DND-41 (cell line): ENCODE results near the gene CEP170B.

Experiments used
- ATAC-seq: fragments of 200-7000 bp; cut with Tn5 transposase; 3 replicates; pipeline ENCODE4 v1.9.1; 2021; ENCODE audit warnings: low read depth; ENCODE audit not compliant: insufficient read depth
- DNase-seq: peaks from one replicate; pipeline ENCODE4 v3.0.0-alpha.2; 2020
- H2AFZ ChIP-seq: 2 replicates; pipeline ENCODE4 v1.6.0; 2012; ENCODE audit warnings: low read depth, low read length
- H3K27ac ChIP-seq: 2 replicates; pipeline ENCODE4 v1.5.1; 2012; ENCODE audit warnings: low read length, inconsistent platforms
- H3K27me3 ChIP-seq: fragments of 200-600 bp; sonication (generic); 2 replicates; pipeline ENCODE4 v1.6.0; 2012; ENCODE audit warnings: low read length, mild to moderate bottlenecking, inconsistent platforms; ENCODE audit not compliant: insufficient read depth, poor library complexity
- H3K36me3 ChIP-seq: 2 replicates; pipeline ENCODE4 v1.5.1; 2012; ENCODE audit warnings: low read length, inconsistent platforms; ENCODE audit not compliant: insufficient read depth
- H3K4me1 ChIP-seq: 2 replicates; pipeline ENCODE4 v1.5.1; 2012; ENCODE audit warnings: mild to moderate bottlenecking, low read length; ENCODE audit not compliant: insufficient read depth
- H3K4me2 ChIP-seq: 2 replicates; pipeline ENCODE4 v1.6.0; 2012; ENCODE audit warnings: mild to moderate bottlenecking, moderate library complexity, low read length, inconsistent platforms; ENCODE audit not compliant: insufficient read depth
- H3K4me3 ChIP-seq, 2 experiments: fragments of 200-600 bp in 1 of 2; shearing (Covaris generic) in 1 of 2; 2 replicates each; pipeline ENCODE4 v1.5.1; 2012 to 2016; ENCODE audit warnings: inconsistent platforms in 2 of 2, low read length in 2 of 2, mild to moderate bottlenecking in 2 of 2, low read depth in 1 of 2, moderate library complexity in 1 of 2
- H3K79me2 ChIP-seq: 2 replicates; pipeline ENCODE4 v1.6.0; 2012; ENCODE audit warnings: low read length, inconsistent platforms; ENCODE audit not compliant: insufficient read depth
- H3K9ac ChIP-seq: 2 replicates; pipeline ENCODE4 v1.6.0; 2012; ENCODE audit warnings: low read depth, mild to moderate bottlenecking, inconsistent platforms, low read length, moderate library complexity
- H3K9me3 ChIP-seq: 2 replicates; pipeline ENCODE4 v1.5.1; 2012; ENCODE audit warnings: low read length, moderate library complexity, mild to moderate bottlenecking, inconsistent platforms; ENCODE audit not compliant: insufficient read depth, severe bottlenecking
- H4K20me1 ChIP-seq: 2 replicates; pipeline ENCODE4 v1.6.0; 2012; ENCODE audit warnings: low read length; ENCODE audit not compliant: insufficient read depth
- CTCF ChIP-seq: IDR thresholded peaks from 2 replicates; pipeline ENCODE4 v1.5.1; 2012; ENCODE audit warnings: borderline replicate concordance, low read length, moderate library complexity, mild to moderate bottlenecking; ENCODE audit not compliant: poor library complexity, severe bottlenecking; ENCODE audit errors: extremely low read depth
- EZH2 ChIP-seq: IDR thresholded peaks from 3 replicates; pipeline ENCODE4 v1.6.1; 2012; ENCODE audit warnings: borderline replicate concordance, low read depth, mild to moderate bottlenecking, moderate library complexity, low read length, inconsistent platforms; ENCODE audit not compliant: severe bottlenecking

Gene CEP170B

GRCh38 chr14:104858811-104859426 is 6.1 kb upstream of the CEP170B start:
- TF ChIP-seq EZH2 (no peak), CTCF (no peak)
- Histone ChIP-seq H2AFZ (no peak overlapping the region), H4K20me1 (no peaks in the 10 kb centered on the region), H3K9me3 (no peaks in the 10 kb centered on the region), H3K4me2 (no peak overlapping the region), H3K79me2 (no peaks in the 10 kb centered on the region), H3K4me3 (no peak overlapping the region), H3K4me1 (no peaks in the 10 kb centered on the region), H3K27me3 (no peaks in the 10 kb centered on the region), H3K27ac (no peak overlapping the region), H3K9ac (no peak overlapping the region), H3K36me3 (no peaks in the 10 kb centered on the region)
- no peak for DNase-seq
- no peak for ATAC-seq

GRCh38 chr14:104859900-104860299 is 5.2 kb upstream of the CEP170B start:
- ATAC-seq = no peak
- H4K20me1 ChIP-seq = no peaks in the 10 kb centered on the region
- no peak overlapping the region for H2AFZ ChIP-seq
- no peaks in the 10 kb centered on the region for H3K79me2 ChIP-seq
- no peak for DNase-seq
- H3K4me1 ChIP-seq = no peaks in the 10 kb centered on the region
- no peaks in the 10 kb centered on the region for H3K27me3 ChIP-seq
- no peaks in the 10 kb centered on the region for H3K9me3 ChIP-seq
- no peak overlapping the region for H3K4me2 ChIP-seq
- H3K27ac ChIP-seq = no peak overlapping the region
- TF ChIP-seq CTCF (no peak), EZH2 (no peak)
- no peak overlapping the region for H3K9ac ChIP-seq
- H3K36me3 ChIP-seq = no peaks in the 10 kb centered on the region
- no peak overlapping the region for H3K4me3 ChIP-seq

- H3K9ac ChIP-seq = no peak overlapping the region
- DNase-seq (no peak), ATAC-seq (no peak)
- H3K27me3 ChIP-seq = no peaks in the 10 kb centered on the region
- no peak overlapping the region for H2AFZ ChIP-seq
- no peak overlapping the region for H3K4me2 ChIP-seq
- TF ChIP-seq CTCF (no peak), EZH2 (no peak)
- no peaks in the 10 kb centered on the region for H3K79me2 ChIP-seq
- no peak overlapping the region for H3K4me3 ChIP-seq
- H3K27ac ChIP-seq = no peak overlapping the region
- H4K20me1 ChIP-seq = no peaks in the 10 kb centered on the region
- H3K36me3 ChIP-seq = no peaks in the 10 kb centered on the region
- no peaks in the 10 kb centered on the region for H3K9me3 ChIP-seq
- H3K4me1 ChIP-seq = no peaks in the 10 kb centered on the region
Measured at GRCh38 chr14:104860414-104860813, 4.7 kb upstream of the CEP170B start.
